ENCODE results near the gene VANGL2.

DNA sequence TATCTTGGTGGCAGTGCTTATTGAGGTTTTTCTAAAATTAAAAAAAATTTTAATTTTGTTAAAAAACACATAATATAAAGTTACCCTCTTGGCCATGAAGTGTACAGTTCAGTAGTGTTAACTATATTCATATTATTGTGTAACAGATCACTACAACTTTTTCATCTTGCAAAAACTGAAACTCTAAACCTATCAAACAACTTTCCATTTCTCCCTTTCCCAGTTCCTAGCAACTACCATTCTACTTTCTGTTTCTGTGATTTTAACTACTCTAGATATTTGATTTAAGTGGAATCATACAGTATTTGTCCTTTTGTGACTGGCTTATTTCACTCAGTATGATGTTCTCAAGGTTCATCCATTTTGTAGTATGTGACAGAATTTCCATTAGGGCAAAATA lies 67.2 kb downstream of the VANGL2 start:
- TF ChIP-seq NANOG (IDR thresholded peaks at IDR 0.05; ENCODE audit: borderline replicate concordance) (no peak), EZH2 (IDR thresholded peaks at IDR 0.05; ENCODE audit: low read depth, unreplicated experiment) (no peak), CTCF (conservative IDR thresholded peaks at IDR 0.05; ENCODE audit: low read depth in 2 of 2) (no peak), POLR2AphosphoS5 (IDR thresholded peaks at IDR 0.05; ENCODE audit: low read depth) (no peak), REST (IDR thresholded peaks at IDR 0.05; ENCODE audit: unreplicated experiment) (no peak), EZH2phosphoT487 (IDR thresholded peaks at IDR 0.05; ENCODE audit: unreplicated experiment) (no peak), JUNB (IDR thresholded peaks at IDR 0.05; ENCODE audit: unreplicated experiment) (no peak), ZNF462 (CRISPR knock-in tag; IDR thresholded peaks at IDR 0.05) (no peak), ZNF331 (CRISPR knock-in tag; IDR thresholded peaks at IDR 0.05; ENCODE audit: low read depth) (no peak)

All from GM23338 (cell line).